HepG2 (cell line): ENCODE data around the gene FRRS1. TPM values are rescaled to one million over a fixed set of nuclear protein-coding genes. Genes with fewer than 3 reads are reported as not detected.

Source experiments
- ATAC-seq: fragments of 200-7000 bp; cut with Tn5 transposase; 3 replicates; pipeline ENCODE4 v1.9.1; 2020; ENCODE audit warnings: mild to moderate bottlenecking, moderate library complexity
- BruUV-seq: library from RNA; stranded (reverse); fragments of 400-500 nt; replicated peaks from 2 replicates; lab custom pipeline; 2021; lab: Mats Ljungman, UMichigan
- CTCF ChIA-PET: fragments of 300-600 bp; formaldehyde crosslinking; extraction: SDS; loops from one replicate; lab custom pipeline; 2021; ENCODE audit warnings: low total read pairs, inconsistent platforms, low intra/inter-chr PET ratio; lab: Yijun Ruan, JAX
- POLR2A ChIA-PET: fragments of 350-600 bp; sonication (Branson Sonifier 250); formaldehyde crosslinking; loops from one replicate; lab custom pipeline; 2020; ENCODE audit warnings: antibody characterized with exemption, inconsistent platforms; lab: Yijun Ruan, JAX
- DNase-seq: peaks from one replicate; pipeline ENCODE4 v3.0.0-alpha.2; 2015; ENCODE audit warnings: low spot score
- FAIRE-seq: peaks from 3 replicates; lab custom pipeline; 2011; peaks lifted over from hg19 to GRCh38; lab: Jason Lieb, UNC
- H2AFZ ChIP-seq: one replicate; pipeline ENCODE4 v1.6.1; 2011; ENCODE audit warnings: low read length, inconsistent platforms
- H3K27ac ChIP-seq: fragments of 300-600 bp; 3 replicates; pipeline ENCODE4 v1.8.0; 2011; ENCODE audit warnings: mixed run types, mild to moderate bottlenecking, mixed read lengths, low read length, inconsistent platforms; ENCODE audit not compliant: insufficient read depth; ENCODE audit errors: extremely low read length
- H3K27me3 ChIP-seq, 2 experiments: fragments of 200-600 bp in 1 of 2; 2 replicates in 1 of 2; 3 replicates in 1 of 2; pipeline versions ENCODE4 v1.6.0 to v1.8.0; 2011; ENCODE audit warnings: low read length in 2 of 2, mild to moderate bottlenecking in 2 of 2, moderate library complexity in 2 of 2, inconsistent platforms in 1 of 2; ENCODE audit not compliant: insufficient read depth in 2 of 2, control insufficient read depth in 1 of 2
- H3K36me3 ChIP-seq, 2 experiments: fragments of 200-600 bp in 1 of 2; replicated peaks in 1 of 2; 2 replicates in 1 of 2; 3 replicates in 1 of 2; pipeline versions ENCODE4 v1.5.1 to v1.8.0; 2011; ENCODE audit warnings: low read length in 2 of 2, inconsistent platforms in 1 of 2; ENCODE audit not compliant: insufficient read depth in 2 of 2, control insufficient read depth in 1 of 2
- H3K4me1 ChIP-seq: 2 replicates; pipeline ENCODE4 v1.5.1; 2012; ENCODE audit warnings: low read length, inconsistent platforms; ENCODE audit not compliant: insufficient read depth
- H3K4me2 ChIP-seq: 2 replicates; pipeline ENCODE4 v1.6.0; 2011; ENCODE audit warnings: low read depth, low read length, inconsistent platforms
- H3K4me3 ChIP-seq, 3 experiments: fragments of 200-600 bp in 1 of 3; sonication (generic), shearing (Covaris generic) in 1 of 3; replicated peaks in 1 of 3; 2 replicates each; pipeline ENCODE4 v1.5.1; 2011 to 2016; ENCODE audit warnings: low read length in 3 of 3, inconsistent platforms in 2 of 3, low read depth in 2 of 3, mild to moderate bottlenecking in 2 of 3, control low read depth in 1 of 3, mixed read lengths in 1 of 3; ENCODE audit not compliant: insufficient read depth in 1 of 3
- H3K79me2 ChIP-seq: one replicate; pipeline ENCODE4 v1.6.1; 2011; ENCODE audit warnings: low read length, inconsistent platforms; ENCODE audit not compliant: insufficient read depth
- H3K9ac ChIP-seq: 2 replicates; pipeline ENCODE4 v1.6.0; 2011; ENCODE audit warnings: mild to moderate bottlenecking, low read depth, low read length, inconsistent platforms; ENCODE audit not compliant: insufficient read depth
- H3K9me3 ChIP-seq: 2 replicates; pipeline ENCODE4 v1.5.1; 2012; ENCODE audit warnings: mild to moderate bottlenecking, low read length
- H4K20me1 ChIP-seq: 2 replicates; pipeline ENCODE4 v1.6.0; 2011; ENCODE audit warnings: inconsistent platforms, mild to moderate bottlenecking, low read length, moderate library complexity; ENCODE audit not compliant: insufficient read depth
- ATM ChIP-seq: fragments of 450-650 bp; IDR thresholded peaks from 2 replicates; pipeline ENCODE4 v1.7.1; 2017; ENCODE audit warnings: mild to moderate bottlenecking, borderline replicate concordance
- CHD4 ChIP-seq: fragments of 200-600 bp; sonication (generic); IDR thresholded peaks from 2 replicates; pipeline ENCODE4 v1.7.0; 2017; ENCODE audit warnings: mild to moderate bottlenecking, low read length, borderline replicate concordance
- FOXJ3 ChIP-seq: sonication (generic); formaldehyde crosslinking; IDR thresholded peaks from 2 replicates; pipeline ENCODE4 v1.4.0; 2020; ENCODE audit warnings: missing genetic modification reagents, mild to moderate bottlenecking, borderline replicate concordance
- GLMP ChIP-seq: sonication (generic); formaldehyde crosslinking; IDR thresholded peaks from 2 replicates; pipeline ENCODE4 v1.9.0; 2021; ENCODE audit warnings: missing genetic modification reagents, mild to moderate bottlenecking, borderline replicate concordance
- GZF1 ChIP-seq: sonication (generic); formaldehyde crosslinking; IDR thresholded peaks from 2 replicates; pipeline ENCODE4 v1.5.1; 2020; ENCODE audit warnings: mild to moderate bottlenecking, missing genetic modification reagents
- IRX3 ChIP-seq: sonication (generic); formaldehyde crosslinking; IDR thresholded peaks from 2 replicates; pipeline ENCODE4 v1.8.1; 2023; ENCODE audit warnings: mild to moderate bottlenecking, low read depth, missing genetic modification reagents, borderline replicate concordance
- KLF9 ChIP-seq: IDR thresholded peaks from 2 replicates; pipeline ENCODE4 v1.6.1; 2016; ENCODE audit warnings: low read depth
- NFE2 ChIP-seq: sonication (generic); formaldehyde crosslinking; IDR thresholded peaks from 2 replicates; pipeline ENCODE4 v1.4.0; 2020; ENCODE audit warnings: missing genetic modification reagents
- NR2F2 ChIP-seq: IDR thresholded peaks from 2 replicates; pipeline ENCODE4 v1.6.1; 2012; ENCODE audit warnings: low read depth, inconsistent platforms, borderline replicate concordance
- PPARG ChIP-seq: conservative IDR thresholded peaks from 2 replicates; pipeline ENCODE4 v1.6.1; 2016; ENCODE audit warnings: missing biosample characterization, missing genetic modification reagents
- SSRP1 ChIP-seq: IDR thresholded peaks from 2 replicates; pipeline ENCODE4 v1.6.1; 2016; ENCODE audit warnings: control low read depth
- TAF1 ChIP-seq: sonication (generic); formaldehyde crosslinking; IDR thresholded peaks from 2 replicates; pipeline ENCODE4 v1.4.0; 2020; ENCODE audit warnings: missing genetic modification reagents
- U2AF2 ChIP-seq: fragments of 200-400 bp; formaldehyde crosslinking; IDR thresholded peaks from 2 replicates; pipeline ENCODE4 v1.6.1; 2017; ENCODE audit warnings: low read depth, mild to moderate bottlenecking, low read length
- ZNF441 ChIP-seq: sonication (generic); formaldehyde crosslinking; IDR thresholded peaks from 2 replicates; pipeline ENCODE4 v1.7.0; 2021; ENCODE audit warnings: missing genetic modification reagents, borderline replicate concordance
- ZNF724P ChIP-seq: sonication (generic); formaldehyde crosslinking; IDR thresholded peaks from 2 replicates; pipeline ENCODE4 v1.8.0; 2022; ENCODE audit warnings: missing genetic modification reagents, borderline replicate concordance
- ZNF782 ChIP-seq: sonication (generic); formaldehyde crosslinking; IDR thresholded peaks from 2 replicates; pipeline ENCODE4 v1.4.0; 2020; ENCODE audit warnings: missing genetic modification reagents, mild to moderate bottlenecking, borderline replicate concordance
- WGBS: methylation state at CpG from one replicate; pipeline ENCODE4 v1.1.6; 2017; ENCODE audit warnings: low lambda C conversion rate; 5-methylcytosine and 5-hydroxymethylcytosine counted together
- in situ Hi-C: cut with HindIII; loops from 2 replicates; pipeline ENCODE4 v1.10.0; 2017; ENCODE audit warnings: low pct_unique_long_range_greater_than_20kb; ENCODE audit not compliant: extremely low pct_ligation_motif_present
- intact Hi-C: fragments of 100-400 bp; cut with micrococcal nuclease; formaldehyde crosslinking; loops from one replicate; pipeline ENCODE4 v1.10.0; 2022; ENCODE audit not compliant: unreplicated experiment
- polyA plus RNA-seq, 8 experiments: library from polyadenylated mRNA; depleted of rRNA in 3 of 8; stranded (reverse) in 7 of 8; unstranded in 1 of 8; fragments of >200 nt; fragmentation: Illumina TruSeq in 4 of 8; extraction: Trizol in 4 of 8; gene quantifications; 2 replicates each; pipeline versions ENCODE4 v1.2.1 to v1.2.3, GENCODE V29; 2011 to 2016; ENCODE audit warnings: low read depth in 4 of 8, missing spikeins in 1 of 8, mixed read lengths in 1 of 8; ENCODE audit not compliant: insufficient read depth in 1 of 8
- total RNA-seq, 5 experiments: library from RNA; depleted of rRNA; stranded (reverse); fragments of >200 nt; fragmentation: Illumina TruSeq; extraction: Trizol; gene quantifications; 2 replicates each; pipeline ENCODE4 v1.2.3, GENCODE V29; 2016; ENCODE audit warnings: low read depth in 1 of 5
- TF ChIP-seq, protein P1 (sequence below): sonication (generic); formaldehyde crosslinking; conservative IDR thresholded peaks from 2 replicates; pipeline ENCODE4 v1.4.0; 2020; ENCODE audit warnings: missing genetic modification reagents

Gene FRRS1
- total and polyA plus RNA-seq, 2 of the 13 experiments (the other 11 are each of a cell fraction or from before 2014, with no cell fraction given) = 22.6 to 23.4 TPM

DNA sequence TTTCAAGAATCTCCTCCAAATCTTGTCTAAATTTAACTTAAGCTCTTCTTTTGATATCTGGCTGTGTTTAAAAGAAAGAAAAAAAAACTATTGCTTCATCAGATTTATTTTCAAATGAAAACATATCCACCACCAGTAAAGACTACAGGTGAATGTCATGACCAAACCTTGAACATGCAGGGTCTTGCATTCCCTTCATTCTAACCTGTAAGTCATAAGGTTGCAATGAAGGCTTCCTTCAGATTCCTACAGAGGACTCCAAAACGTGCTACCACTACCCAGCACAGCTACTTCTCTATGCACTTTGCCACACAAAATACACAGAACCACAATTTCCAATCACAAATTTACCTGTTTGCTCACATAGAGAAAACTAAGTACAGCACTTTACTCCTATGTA is 26.3 kb downstream of the FRRS1 start:
- Histone ChIP-seq H3K4me3 (no peak overlapping the region), H4K20me1 (no peaks in the 10 kb centered on the region), H3K4me2 (no peak overlapping the region), H3K9me3 (no peaks in the 10 kb centered on the region), H3K4me1 (peaks cover 37% of the 10 kb centered on the region), H3K27me3 (no peaks in the 10 kb centered on the region), H3K9ac (no peak overlapping the region), H3K27ac (peak overlapping the region; percentile 40), H2AFZ (no peak overlapping the region), H3K36me3 (peaks cover 6 to 44% of the 10 kb centered on the region in 2 experiments), H3K79me2 (no peaks in the 10 kb centered on the region)
- TF ChIP-seq KLF9 (no peak), IRX3 (no peak), ZNF724P (CRISPR knock-in tag) (no peak), ZNF441 (CRISPR knock-in tag) (no peak), TAF1 (CRISPR knock-in tag) (no peak), SSRP1 (CRISPR knock-in tag) (no peak), GLMP (CRISPR knock-in tag) (no peak), PPARG (CRISPR knock-in tag) (no peak), GZF1 (CRISPR knock-in tag) (no peak), U2AF2 (no peak), NR2F2 (no peak), NFE2 (CRISPR knock-in tag) (no peak), CHD4 (no peak), ATM (no peak), FOXJ3 (CRISPR knock-in tag) (no peak), ZNF782 (CRISPR knock-in tag) (no peak)
- TF ChIP-seq, protein P1, sequence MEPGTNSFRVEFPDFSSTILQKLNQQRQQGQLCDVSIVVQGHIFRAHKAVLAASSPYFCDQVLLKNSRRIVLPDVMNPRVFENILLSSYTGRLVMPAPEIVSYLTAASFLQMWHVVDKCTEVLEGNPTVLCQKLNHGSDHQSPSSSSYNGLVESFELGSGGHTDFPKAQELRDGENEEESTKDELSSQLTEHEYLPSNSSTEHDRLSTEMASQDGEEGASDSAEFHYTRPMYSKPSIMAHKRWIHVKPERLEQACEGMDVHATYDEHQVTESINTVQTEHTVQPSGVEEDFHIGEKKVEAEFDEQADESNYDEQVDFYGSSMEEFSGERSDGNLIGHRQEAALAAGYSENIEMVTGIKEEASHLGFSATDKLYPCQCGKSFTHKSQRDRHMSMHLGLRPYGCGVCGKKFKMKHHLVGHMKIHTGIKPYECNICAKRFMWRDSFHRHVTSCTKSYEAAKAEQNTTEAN (CRISPR knock-in tag) = no peak
- FAIRE-seq = no peak
- ChIA-PET CTCF (no interaction called here), POLR2A (no interaction called here)
- intact Hi-C loops = no loop called here
- no TSS peak for BruUV-seq
- ATAC-seq = no peak
- WGBS = 100% methylated on average over 1 of the region's 1 CpG
- no peak for DNase-seq
- in situ Hi-C loops = no loop called here
